GM19452 (cell line): ENCODE results near the gene CUEDC1.
A peak's percentile ranks its signal among the peaks of the same experiment; 100 is the strongest.

Experiments used
- ATAC-seq: cut with Tn5 transposase; IDR thresholded peaks from one replicate; pipeline ENCODE4 v1.9.1; 2021; ENCODE audit not compliant: unreplicated experiment

The CUEDC1 gene

DNA sequence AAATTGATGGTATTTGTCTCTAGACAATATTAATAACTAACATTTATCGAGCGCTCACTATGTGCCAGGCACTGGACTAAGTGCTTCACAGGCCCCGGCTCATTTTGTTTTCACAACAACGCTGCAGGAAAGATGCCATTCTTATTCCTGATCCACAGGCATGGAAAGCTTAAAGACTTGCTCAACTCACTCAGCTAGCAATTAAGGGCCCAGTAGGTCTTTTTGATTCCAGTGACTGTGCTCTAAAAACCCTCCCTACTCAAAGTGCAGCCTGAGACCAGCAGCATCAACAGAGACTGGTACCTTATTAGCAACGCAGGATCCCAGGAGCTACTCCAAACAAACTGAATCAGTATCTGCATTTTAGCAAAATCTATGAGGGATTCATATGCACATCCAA lies 35.3 kb downstream of the CUEDC1 start:
- no peak for ATAC-seq

DNA sequence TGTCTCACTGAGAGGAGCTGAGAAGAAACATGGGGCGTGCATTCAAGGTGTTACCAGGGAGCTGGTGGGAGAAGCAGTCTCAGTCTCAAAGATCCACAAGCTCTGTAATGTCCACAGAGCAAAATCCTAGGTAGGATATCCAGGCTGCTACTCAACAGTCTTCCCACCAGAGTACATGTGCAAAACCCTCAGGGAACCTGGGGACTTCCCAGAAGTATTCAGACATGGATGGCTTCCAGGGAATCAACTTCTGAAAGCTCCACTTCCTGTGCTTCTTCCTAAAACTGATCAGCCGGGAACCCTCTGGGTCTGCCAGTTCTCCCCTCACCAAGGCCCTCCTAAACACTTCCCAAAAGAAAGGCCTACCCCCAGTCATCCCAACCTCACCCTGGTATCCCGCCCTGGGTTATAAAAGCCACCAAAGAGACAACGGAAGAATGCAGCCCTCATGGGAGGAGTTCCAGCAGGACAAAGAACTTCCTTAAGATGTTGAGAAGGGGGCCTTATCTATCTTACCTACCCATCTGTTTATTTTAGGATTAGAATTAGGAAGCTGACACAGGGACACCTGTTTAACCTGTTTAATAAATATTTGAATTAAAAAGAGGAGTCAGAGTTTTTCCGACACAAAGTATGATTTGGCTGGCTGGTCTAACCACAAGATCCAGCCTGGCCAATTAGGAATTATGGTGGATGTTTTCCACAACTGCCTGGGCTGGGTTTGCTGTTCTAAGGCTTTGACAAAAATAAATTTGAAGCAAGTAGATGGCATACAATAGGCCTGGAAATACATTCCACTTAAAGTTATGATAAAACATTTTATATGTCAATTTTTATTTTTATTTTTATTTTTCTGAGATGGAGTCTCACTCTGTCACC lies 37.0 kb downstream of the CUEDC1 start:
- no peak for ATAC-seq

- no peak for ATAC-seq
Observed at GRCh38 chr17:57916925-57917858, 38.0 kb downstream of the CUEDC1 start.

GRCh38 chr17:57915985-57916757 lies 39.0 kb downstream of the CUEDC1 start:
- ATAC-seq, result no peak

- no peak for ATAC-seq
Observed at GRCh38 chr17:57915544-57915943, 39.7 kb downstream of the CUEDC1 start.

GRCh38 chr17:57914273-57915142 lies 40.7 kb downstream of the CUEDC1 start:
- ATAC-seq, result no peak

- no peak for ATAC-seq
Observed at GRCh38 chr17:57913575-57914272, 41.5 kb downstream of the CUEDC1 start.

DNA sequence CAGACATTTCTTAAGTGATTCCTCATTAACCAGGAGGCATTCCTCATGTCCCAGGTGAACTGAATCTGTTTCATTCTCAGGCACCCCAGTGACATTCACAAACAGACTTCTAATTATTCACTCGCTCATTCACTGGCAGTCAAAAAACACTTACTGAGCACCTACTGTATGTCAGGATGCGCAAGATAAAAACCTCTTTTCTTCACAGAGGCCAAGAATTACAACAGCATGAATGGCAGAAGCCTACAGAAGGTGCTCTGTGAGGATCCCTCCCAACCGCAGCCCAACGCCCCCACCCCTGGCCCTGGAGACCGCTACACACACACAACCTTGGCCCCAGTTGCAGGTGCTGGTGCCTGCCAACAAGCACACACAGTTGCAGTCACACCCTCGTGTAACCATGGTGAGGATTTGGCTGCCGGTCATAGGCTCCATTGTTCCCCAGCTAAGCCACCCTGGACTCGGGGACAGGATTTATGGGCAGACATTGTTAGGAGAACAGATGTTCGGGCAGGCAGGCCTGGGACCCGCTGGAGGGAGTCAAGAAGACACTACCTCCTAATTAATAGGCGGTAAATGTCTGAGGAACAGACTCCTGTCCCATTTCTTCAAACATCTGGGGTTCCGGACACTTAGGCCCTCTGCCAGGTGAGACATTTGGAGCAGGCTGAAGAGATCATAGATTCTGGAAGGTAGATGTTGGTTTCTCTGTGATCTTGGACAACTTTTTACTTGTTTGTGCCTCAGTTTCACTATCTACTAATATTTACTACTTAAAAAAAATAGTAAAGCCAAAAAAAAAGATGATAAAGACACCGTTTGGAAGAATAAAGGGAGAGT lies 43.2 kb downstream of the CUEDC1 start:
- no peak for ATAC-seq

- no peak for ATAC-seq
Observed at GRCh38 chr17:57910462-57911420, 44.5 kb downstream of the CUEDC1 start.

DNA sequence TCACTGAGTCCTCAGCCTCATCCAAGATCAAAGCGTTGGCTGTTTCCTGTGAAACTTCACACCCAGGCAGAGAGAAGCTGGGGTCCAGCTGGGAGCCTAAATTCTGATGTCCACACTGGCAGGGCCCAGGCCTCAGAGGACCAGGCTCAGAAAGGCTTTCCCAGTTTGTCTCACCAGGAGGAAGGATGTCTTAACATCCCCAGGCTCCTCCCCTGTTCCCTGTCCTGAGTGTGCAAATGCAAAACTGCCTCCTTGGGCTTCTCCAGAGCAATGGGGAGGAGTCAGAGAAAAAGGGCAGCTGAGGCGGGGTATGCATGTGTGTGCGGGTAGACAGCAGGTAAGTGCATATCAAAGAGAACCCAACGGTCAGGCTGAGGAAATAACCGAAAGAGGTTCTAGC lies 45.7 kb downstream of the CUEDC1 start:
- ATAC-seq, result no peak

- ATAC-seq, result no peak
Observed at GRCh38 chr17:57908278-57908677, 46.9 kb downstream of the CUEDC1 start.

- ATAC-seq, result no peak
Observed at GRCh38 chr17:57906910-57907309, 48.3 kb downstream of the CUEDC1 start.

- ATAC-seq, result no peak
Observed at GRCh38 chr17:57905875-57906455, 49.2 kb downstream of the CUEDC1 start.

DNA sequence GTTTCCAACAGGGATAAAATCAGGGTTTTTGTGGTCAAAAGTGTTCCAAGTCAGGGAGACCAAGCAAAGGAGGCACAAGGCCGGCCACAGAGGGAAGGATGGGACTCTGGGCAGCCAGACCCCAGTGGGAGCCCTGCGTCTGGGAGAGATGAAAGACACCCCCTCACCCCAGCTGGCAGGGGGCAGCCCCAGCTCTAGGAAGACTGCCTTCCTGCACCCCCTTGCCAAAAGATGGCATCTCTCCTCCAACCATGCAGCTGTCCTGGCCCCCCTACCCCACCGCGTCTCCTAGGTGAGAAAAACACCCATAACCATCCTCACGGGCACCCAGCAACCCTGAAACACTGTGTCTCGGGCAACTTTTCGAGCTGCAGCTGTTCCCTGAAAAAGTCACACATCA lies 51.3 kb downstream of the CUEDC1 start:
- ATAC-seq, result no peak

- ATAC-seq, result peak; percentile 54
Observed at GRCh38 chr17:57902800-57903759, 52.1 kb downstream of the CUEDC1 start.
